ENCODE measurements around the gene TMEM132D. TPM values are rescaled to one million over a fixed set of nuclear protein-coding genes. Genes with fewer than 3 reads are reported as not detected.
"Not testable (repeated sequence)": the region's sequence is repeated elsewhere in the genome, so short reads cannot be mapped to it uniquely, and the experiment has no call there.

Gene TMEM132D
- total RNA-seq, 2 experiments from 2014 or later: not detected

DNA sequence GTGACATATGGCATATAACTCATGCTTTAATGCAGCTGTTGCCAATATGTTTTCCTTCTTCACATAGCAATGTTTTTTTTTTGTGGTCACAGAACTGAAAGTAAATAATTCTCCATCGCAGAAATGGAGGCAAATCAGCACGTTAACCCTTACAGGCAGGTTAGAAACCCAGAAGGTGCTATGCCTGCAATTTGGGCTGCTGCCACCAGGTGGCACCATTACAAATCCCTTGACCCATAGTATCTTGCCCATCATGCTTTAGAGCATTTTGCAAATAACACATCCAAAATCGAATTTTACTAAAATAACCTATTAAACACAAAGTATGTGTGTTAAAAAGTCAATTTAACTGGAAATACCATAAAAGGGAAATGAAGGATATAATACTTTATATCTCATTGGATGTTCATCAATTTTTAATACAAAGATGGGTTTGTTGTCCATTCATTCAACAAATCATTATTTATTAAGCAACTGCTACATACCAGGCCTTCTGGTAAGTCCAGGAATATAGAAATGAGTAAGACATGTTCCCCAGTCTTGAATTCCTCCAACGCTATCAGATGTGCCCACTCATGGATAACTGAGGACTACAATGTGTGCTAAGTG lies 710.5 kb downstream of the TMEM132D start:
- Histone ChIP-seq H3K79me2 (ENCODE audit: insufficient read depth, low read depth, low read length) (no peaks in the 10 kb centered on the region), H3K4me1 (ENCODE audit: insufficient read depth, low read length, poor library complexity, severe bottlenecking) (no peaks in the 10 kb centered on the region), H3K4me2 (ENCODE audit: low read length) (no peak overlapping the region), H3K9me2 (ENCODE audit: insufficient read depth, low read length) (no peaks in the 10 kb centered on the region), H4K20me1 (ENCODE audit: insufficient read depth, low read length) (no peaks in the 10 kb centered on the region), H3K9me3 (ENCODE audit: low read length) (peaks cover 14% of the 10 kb centered on the region), H2AFZ (ENCODE audit: low read length) (no peak overlapping the region), H3K36me3 (ENCODE audit: insufficient read depth, low read length) (no peaks in the 10 kb centered on the region), H3K27ac (ENCODE audit: low read depth, low read length, poor library complexity, severe bottlenecking) (no peak overlapping the region), H3K4me3 (ENCODE audit: low read depth, low read length, poor library complexity, severe bottlenecking) (no peak overlapping the region)
- ChIA-PET CTCF (ENCODE audit: unreplicated experiment) (no interaction called here), POLR2A (no interaction called here)
- peak; percentile 12 for DNase-seq (ENCODE audit: low spot score)
- no TSS peak for BruUV-seq (replicated peaks)
- TF ChIP-seq, protein P1, sequence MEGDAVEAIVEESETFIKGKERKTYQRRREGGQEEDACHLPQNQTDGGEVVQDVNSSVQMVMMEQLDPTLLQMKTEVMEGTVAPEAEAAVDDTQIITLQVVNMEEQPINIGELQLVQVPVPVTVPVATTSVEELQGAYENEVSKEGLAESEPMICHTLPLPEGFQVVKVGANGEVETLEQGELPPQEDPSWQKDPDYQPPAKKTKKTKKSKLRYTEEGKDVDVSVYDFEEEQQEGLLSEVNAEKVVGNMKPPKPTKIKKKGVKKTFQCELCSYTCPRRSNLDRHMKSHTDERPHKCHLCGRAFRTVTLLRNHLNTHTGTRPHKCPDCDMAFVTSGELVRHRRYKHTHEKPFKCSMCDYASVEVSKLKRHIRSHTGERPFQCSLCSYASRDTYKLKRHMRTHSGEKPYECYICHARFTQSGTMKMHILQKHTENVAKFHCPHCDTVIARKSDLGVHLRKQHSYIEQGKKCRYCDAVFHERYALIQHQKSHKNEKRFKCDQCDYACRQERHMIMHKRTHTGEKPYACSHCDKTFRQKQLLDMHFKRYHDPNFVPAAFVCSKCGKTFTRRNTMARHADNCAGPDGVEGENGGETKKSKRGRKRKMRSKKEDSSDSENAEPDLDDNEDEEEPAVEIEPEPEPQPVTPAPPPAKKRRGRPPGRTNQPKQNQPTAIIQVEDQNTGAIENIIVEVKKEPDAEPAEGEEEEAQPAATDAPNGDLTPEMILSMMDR (conservative IDR thresholded peaks at IDR 0.05; ENCODE audit: low read length): peak; percentile 94
- TF ChIP-seq EZH2phosphoT487 (IDR thresholded peaks at IDR 0.05; ENCODE audit: borderline replicate concordance, low read depth, low read length): no peak
- intact Hi-C loops (cut with micrococcal nuclease; ENCODE audit: unreplicated experiment): no loop called here

- no peak overlapping the region for H3K27ac ChIP-seq (ENCODE audit: low read depth, low read length, poor library complexity, severe bottlenecking)
- DNase-seq (ENCODE audit: low spot score): no peak
- peaks cover 14% of the 10 kb centered on the region for H3K9me3 ChIP-seq (ENCODE audit: low read length)
- intact Hi-C loops (cut with micrococcal nuclease; ENCODE audit: unreplicated experiment): no loop called here
- no peaks in the 10 kb centered on the region for H3K79me2 ChIP-seq (ENCODE audit: insufficient read depth, low read depth, low read length)
- H3K4me1 ChIP-seq (ENCODE audit: insufficient read depth, low read length, poor library complexity, severe bottlenecking): no peaks in the 10 kb centered on the region
- H3K4me3 ChIP-seq (ENCODE audit: low read depth, low read length, poor library complexity, severe bottlenecking): no peak overlapping the region
- ChIA-PET POLR2A (no interaction called here), CTCF (ENCODE audit: unreplicated experiment) (no interaction called here)
- no TSS peak for BruUV-seq (replicated peaks)
- H2AFZ ChIP-seq (ENCODE audit: low read length): no peak overlapping the region
- H3K4me2 ChIP-seq (ENCODE audit: low read length): no peak overlapping the region
- H4K20me1 ChIP-seq (ENCODE audit: insufficient read depth, low read length): no peaks in the 10 kb centered on the region
- no peak for TF ChIP-seq EZH2phosphoT487 (IDR thresholded peaks at IDR 0.05; ENCODE audit: borderline replicate concordance, low read depth, low read length)
- TF ChIP-seq, protein P1 (conservative IDR thresholded peaks at IDR 0.05; ENCODE audit: low read length): 0 out of 2 replicates have a peak, but pooled peaks have one; percentile 15
- H3K9me2 ChIP-seq (ENCODE audit: insufficient read depth, low read length): no peaks in the 10 kb centered on the region
- H3K36me3 ChIP-seq (ENCODE audit: insufficient read depth, low read length): no peaks in the 10 kb centered on the region
Measured at GRCh38 chr12:129190827-129191226, 713.0 kb downstream of the TMEM132D start.

DNA sequence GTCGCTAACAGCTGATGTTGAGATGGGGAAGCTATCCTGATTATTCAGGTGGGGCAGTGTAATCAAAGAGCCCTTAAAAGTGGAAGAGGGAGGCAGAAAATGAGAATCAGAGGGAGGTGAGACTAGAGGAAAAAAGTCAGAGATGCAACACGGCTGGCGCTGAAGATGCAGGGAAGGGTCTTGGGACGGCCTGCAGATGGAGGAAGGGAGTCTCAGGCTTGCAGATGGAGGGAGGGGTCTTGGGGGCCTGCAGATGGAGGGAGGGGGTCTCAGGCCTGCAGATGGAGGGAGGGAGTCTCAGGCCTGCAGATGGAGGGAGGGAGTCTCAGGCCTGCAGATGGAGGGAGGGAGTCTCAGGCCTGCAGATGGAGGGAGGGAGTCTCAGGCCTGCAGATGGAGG lies 713.9 kb downstream of the TMEM132D start:
- H3K79me2 ChIP-seq (ENCODE audit: insufficient read depth, low read depth, low read length); DNase-seq (ENCODE audit: low spot score); H3K36me3 ChIP-seq (ENCODE audit: insufficient read depth, low read length); intact Hi-C loops (cut with micrococcal nuclease; ENCODE audit: unreplicated experiment); H4K20me1 ChIP-seq (ENCODE audit: insufficient read depth, low read length); BruUV-seq (replicated peaks); H3K4me1 ChIP-seq (ENCODE audit: insufficient read depth, low read length, poor library complexity, severe bottlenecking); POLR2A ChIA-PET; H3K27ac ChIP-seq (ENCODE audit: low read depth, low read length, poor library complexity, severe bottlenecking); H3K4me3 ChIP-seq (ENCODE audit: low read depth, low read length, poor library complexity, severe bottlenecking); H2AFZ ChIP-seq (ENCODE audit: low read length); H3K9me2 ChIP-seq (ENCODE audit: insufficient read depth, low read length); CTCF ChIA-PET (ENCODE audit: unreplicated experiment); H3K4me2 ChIP-seq (ENCODE audit: low read length): not testable (repeated sequence)
- H3K9me3 ChIP-seq (ENCODE audit: low read length): peaks cover 14% of the 10 kb centered on the region

Data from OCI-LY7 (cell line).